ENCODE measurements around the gene VPS4B. TPM values are rescaled to one million over a fixed set of nuclear protein-coding genes. Genes with fewer than 3 reads are reported as not detected.

The VPS4B gene
- total RNA-seq, 2 donors from 2014 or later, result 21.4 to 28.5 TPM

DNA sequence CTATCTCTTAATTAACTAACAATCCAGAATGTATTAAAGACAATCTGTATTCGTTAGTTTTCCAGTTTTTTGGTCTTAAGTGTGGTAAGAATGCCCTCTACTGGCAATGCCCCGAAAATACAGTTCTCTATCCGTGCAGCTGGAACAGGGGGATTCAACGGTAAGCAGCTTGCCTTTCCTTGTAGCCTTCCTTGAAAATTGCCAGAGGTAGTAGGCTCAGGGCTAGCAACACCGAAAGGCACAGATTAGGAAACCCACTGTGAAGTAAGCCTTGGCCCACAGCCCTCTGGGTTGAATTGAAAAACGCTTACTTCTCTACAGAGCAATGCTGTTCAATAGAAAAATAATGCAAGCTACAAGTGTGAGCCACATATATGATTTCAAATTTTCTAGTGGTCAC lies 17.1 kb upstream of the VPS4B start:
- DNase-seq (no peak), ATAC-seq (peak; percentile 65 to 74)
- intact Hi-C loops (cut with DNase I), result loop anchor here (2.0 to 10.0 kb wide), 3 partner anchors 97 to 425 kb away; no protein-coding TSS in a partner anchor

DNA sequence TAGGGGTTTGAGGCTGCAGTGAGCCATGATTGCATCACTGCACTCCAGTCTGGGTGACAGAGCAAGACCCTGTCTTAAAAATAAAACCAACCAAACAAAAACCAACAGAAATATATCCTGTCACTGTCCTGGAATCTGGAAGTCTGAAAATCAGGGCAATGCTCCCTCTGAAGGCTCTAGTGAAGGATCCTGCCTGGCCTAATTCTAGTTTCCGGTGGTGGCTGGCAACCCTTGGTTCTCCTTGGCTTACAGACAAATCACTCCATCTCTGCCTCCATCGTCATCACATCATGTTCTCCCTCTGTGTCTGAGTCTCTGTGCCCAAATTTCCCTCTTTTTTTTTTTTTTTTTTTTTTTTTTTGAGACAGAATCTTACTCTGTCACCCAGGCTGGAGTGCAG lies 15.9 kb upstream of the VPS4B start:
- DNase-seq, result no peak
- intact Hi-C loops (cut with DNase I), result loop anchor here (2.0 to 10.0 kb wide), 3 partner anchors 95 to 423 kb away; no protein-coding TSS in a partner anchor

DNA sequence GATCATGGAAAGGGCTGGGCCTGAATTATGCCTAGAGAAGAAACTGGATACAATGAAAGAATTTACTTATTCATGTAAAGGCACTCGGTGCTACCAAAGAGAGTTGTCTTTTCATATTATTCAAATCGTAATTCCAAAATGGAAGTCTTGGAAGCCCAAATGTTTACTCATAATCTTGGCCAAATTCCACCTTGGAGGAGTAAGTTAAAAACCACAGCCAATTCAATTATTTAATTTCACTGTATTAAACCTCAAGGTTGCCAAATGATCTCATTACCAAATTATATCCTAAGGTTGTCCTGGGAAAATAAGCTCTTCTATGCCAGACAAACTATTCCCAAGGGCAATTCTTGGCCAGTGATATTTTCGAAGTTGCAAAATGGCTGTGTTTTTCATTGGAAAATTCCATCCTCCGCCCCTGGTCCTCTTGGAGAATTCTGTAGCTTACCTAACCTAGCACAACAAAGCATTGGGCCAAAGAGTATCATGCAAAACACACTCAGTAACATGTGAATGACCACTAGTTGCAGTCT lies 11.1 kb upstream of the VPS4B start:
- DNase-seq (no peak), ATAC-seq (peak; percentile 65 to 71)
- intact Hi-C loops (cut with DNase I), result loop anchor here in 1 of 2 donors (10.0 kb wide), 1 partner anchor 419 kb away; no protein-coding TSS in a partner anchor

More for the DNA sequence above, 15.9 kb upstream of the VPS4B start:
- peak in 1 of 2 donors; percentile 32 for ATAC-seq

DNA sequence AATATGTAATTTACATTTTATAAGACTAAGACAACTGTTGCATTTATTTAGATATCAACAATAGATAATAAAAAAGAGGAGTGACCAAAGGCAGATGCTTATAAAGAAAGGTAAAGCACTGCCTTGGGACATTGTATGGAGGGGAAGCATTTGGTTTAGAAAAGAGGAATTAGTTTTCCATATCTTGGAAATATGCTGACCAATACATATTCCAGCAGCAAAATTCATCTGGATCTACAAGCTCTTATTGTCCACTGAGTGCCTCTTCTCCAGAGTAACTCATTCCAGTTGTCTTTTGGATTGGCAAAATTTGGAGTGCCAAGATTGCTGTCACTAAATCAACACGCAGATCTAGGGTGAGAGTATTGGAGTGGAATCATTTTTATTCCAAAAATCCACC lies 8.9 kb upstream of the VPS4B start:
- ATAC-seq (no peak), DNase-seq (no peak)
- intact Hi-C loops (cut with DNase I), result loop anchor here in 1 of 2 donors (10.0 kb wide), 1 partner anchor 416 kb away; no protein-coding TSS in a partner anchor

DNA sequence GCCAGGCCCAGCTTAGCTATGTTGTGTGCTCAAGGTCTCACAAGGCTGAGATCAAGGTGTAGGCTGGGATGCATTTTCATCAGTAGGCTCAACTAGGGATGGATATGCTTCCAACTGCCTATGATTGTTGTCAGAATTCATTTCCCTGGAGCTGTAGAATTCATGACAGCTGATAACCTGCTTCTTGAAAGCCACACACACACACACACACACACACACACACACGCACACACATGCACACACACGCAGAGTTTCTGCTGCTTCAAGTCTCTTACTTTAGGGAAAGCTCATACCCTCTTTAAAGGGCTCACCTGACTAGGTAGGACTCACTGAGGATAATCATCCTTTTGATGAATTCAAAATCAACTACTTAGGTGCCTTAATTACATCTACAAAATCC lies 8.2 kb upstream of the VPS4B start:
- ATAC-seq, result no peak
- intact Hi-C loops (cut with DNase I), result loop anchor here in 1 of 2 donors (10.0 kb wide), 1 partner anchor 416 kb away; no protein-coding TSS in a partner anchor

DNA sequence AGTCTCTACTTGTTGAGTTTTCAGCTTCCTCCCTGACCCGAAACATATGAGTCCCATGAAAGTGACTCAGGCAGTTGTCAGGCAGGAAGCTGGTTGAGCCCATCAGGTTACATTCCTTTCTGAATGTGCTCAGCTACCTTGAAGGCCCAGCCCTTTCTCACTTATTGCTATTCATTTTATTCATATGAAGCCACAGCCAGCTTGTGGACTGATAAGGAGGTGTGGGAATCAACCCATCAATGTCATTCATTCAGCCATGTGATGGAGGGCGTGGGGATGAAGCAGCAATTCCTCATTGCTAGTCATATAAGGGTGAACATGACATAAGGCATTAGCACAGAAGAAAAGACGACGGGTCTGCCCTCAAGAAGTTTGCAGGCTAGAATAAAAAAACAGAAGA lies 5.3 kb upstream of the VPS4B start:
- DNase-seq (no peak), ATAC-seq (no peak)
- intact Hi-C loops (cut with DNase I), result loop anchor here in 1 of 2 donors (10.0 kb wide), 1 partner anchor 63 kb away; the partner anchor contains the start of gene KDSR

More for the DNA sequence above, 8.2 kb upstream of the VPS4B start:
- DNase-seq, result no peak

DNA sequence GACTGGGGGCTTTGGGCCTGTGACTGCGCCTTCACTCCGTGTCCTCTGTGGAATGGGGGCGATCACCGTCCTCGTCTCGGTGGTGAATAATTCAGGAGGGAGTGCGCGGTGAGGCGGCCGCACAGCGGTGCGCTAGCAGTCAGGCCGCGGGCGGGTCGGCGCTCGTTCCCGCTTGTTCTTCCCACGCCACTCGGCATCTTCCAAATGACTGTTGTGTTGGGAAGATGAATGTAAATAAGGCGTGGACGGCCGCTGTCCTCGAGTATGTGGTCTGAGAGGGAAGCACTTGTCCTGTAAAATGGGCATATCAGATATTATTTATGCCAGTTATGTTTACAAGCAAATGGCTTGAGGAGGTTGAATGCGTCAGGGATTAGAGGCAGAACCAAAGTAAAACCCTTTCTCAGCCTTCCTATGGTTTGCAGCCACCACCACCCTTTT lies 608 bp upstream of the VPS4B start:
- ATAC-seq (peak; percentile 36 to 70), DNase-seq (no peak)
- intact Hi-C loops (cut with DNase I), result loop anchor here (5.0 to 10.0 kb wide), 2 partner anchors 56 to 58 kb away; partner anchors contain the start of gene KDSR (in 2 of the 2)

DNA sequence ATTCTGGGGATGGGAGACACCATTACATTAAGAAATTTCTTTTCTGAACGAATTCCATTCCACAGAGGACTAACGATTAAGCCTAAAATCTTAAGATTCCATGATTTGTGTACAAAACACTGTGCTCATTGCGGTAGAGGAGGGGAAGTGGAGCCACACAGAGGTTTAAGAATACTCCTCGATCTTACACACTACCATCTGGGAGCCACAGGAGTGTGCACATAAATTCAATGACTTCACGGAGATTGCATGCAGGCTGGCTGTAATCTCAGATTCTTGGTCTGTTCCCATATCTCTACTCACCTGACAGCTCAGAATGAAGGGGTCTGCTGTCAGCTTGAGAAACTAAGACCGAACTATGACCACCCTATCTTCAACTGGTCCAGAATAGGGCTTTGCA lies 762 bp downstream of the VPS4B start:
- DNase-seq (no peak), ATAC-seq (no peak)
- intact Hi-C loops (cut with DNase I), result loop anchor here (5.0 to 10.0 kb wide), 2 partner anchors 54 to 57 kb away; partner anchors contain the start of gene KDSR (in 2 of the 2)

DNA sequence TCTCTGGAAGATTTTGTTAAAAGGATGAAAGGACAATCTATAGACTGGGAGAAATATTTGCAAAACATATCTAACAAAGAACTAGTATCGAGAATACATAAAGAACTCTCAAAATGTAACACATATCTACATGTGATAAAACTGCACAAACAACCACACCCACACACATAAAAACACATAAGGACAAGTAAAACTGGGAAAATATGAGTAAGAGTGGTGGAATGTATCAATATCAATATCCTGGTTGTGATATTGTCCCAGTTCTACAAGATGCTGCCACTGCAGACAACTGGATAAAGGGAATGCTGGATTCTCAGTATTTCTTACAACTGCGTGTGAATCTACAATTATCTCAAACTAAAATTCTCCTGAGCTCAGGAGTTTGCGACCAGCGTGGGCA lies 9.3 kb downstream of the VPS4B start:
- ATAC-seq (no peak), DNase-seq (no peak)
- intact Hi-C loops (cut with DNase I), result no loop called here

DNA sequence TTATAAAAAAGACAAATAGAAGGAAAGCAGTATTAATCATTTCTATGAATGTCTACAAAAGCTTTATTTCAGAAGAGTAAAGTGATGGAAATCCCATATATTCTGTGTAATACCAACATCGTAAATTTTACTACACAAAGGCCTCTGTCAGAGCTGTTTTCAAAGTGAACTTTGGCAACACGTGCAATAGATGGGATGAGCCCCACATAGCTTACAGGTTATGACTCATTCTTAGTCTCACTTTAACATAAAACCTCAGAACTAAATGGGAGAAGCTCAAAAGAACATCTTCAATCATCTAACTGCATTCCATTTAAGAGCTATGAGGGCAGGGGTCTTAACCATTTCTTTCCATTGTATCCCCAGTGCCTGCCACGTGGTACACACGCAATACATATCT lies 11.5 kb downstream of the VPS4B start:
- no peak for DNase-seq
- no peak for ATAC-seq
- intact Hi-C loops (cut with DNase I), result no loop called here

DNA sequence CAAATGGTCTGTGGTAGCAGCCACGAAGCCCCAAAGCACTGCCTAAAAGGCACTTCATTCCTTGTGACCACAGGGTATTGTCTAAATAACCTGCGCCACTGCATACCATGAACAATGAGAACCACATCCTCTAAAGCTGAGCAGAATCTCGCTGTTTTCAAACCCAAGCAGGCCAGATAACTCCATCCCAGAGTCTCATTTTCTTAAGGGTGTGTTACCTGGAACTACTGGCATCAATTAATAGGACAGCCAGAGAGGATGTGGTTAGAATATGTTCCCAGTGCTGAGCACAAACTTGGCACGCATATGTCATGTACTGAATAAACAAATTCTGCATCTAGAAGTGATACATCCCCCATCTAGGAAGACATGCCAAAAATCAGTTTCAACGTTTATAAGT lies 13.0 kb downstream of the VPS4B start:
- ATAC-seq, result no peak
- DNase-seq, result no peak
- intact Hi-C loops (cut with DNase I), result no loop called here

DNA sequence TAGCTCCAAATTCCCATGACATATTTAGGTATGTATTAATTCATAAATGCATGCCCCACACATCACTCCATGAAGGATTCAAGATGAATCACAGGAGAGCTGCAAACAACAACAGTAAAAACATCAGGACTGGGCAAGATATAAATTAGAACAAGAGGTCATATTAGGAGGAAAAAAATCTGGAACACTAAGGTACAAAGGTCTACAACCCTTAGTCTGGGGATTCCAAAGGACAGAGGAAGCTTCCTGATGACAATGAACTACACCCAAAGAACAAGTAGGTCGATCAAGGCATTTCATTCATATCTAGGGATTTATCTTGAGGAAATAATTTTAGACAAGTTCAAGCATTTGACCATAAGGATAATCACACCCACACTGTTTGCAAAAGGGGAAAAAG lies 14.5 kb downstream of the VPS4B start:
- ATAC-seq (no peak), DNase-seq (no peak)
- intact Hi-C loops (cut with DNase I), result no loop called here

DNA sequence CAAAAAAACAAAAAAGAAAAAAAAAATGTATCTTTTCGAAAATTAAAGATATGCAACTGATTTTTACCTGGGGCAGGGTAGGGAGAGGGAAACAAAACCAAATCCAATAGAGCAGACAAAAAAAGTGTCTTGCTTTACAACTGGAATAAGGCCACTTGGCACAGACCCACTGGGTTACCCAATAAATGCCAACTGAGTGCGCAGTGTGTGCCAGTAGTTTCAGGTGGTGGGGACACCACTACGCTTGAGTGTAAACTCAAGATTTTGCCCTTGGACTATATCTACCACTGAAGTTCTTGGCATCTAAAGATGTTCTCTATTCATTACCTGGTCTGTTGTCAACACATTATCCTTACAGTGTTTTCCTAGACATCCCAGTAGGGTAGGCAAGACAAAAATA lies 16.3 kb downstream of the VPS4B start:
- intact Hi-C loops (cut with DNase I), result no loop called here
- ATAC-seq, result peak in 1 of 2 donors; percentile 56
- peak; percentile 40 for DNase-seq

DNA sequence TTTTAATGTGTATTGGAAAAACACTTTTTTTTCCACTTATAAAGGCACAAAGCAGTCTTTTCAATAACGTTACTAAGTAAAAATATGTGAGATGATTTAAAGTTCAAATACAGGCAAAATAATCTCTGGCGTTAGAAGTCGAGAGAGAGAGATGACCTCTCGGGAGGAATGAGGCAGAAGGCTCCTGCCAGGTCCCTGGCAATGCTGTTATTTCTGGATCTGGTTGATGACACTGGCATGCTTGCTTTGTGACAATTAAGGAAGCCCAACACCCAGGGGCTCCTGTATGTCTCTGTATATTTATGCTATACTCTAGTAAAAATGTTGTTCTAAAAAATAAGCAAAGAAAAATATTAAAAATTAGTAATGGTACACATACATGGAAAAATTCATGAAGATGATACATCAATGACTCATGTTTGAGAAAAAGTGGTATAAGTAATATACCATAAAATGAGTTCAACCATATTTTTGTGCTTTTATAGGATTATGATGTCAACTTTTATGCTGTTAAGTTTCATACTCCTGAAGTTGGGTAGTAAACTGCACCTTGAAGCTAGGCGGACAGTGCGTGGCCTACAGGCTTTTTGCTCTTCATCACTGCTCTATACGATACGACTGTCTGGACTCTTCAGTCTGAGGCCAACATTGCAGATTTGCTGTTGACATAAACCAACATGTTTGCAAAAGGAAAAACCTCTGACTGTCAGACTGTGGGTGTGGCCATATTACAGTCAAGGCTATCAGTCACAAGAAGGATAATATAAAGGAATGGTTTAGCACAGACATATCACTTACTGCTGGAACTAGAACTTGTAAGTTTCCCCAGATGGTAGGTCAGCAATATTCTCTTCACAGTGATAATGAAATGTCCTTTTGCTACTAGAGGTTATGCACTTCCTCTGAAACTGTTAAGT lies 19.8 kb downstream of the VPS4B start:
- DNase-seq (no peak), ATAC-seq (peak; percentile 77 to 79)
- intact Hi-C loops (cut with DNase I), result no loop called here

DNA sequence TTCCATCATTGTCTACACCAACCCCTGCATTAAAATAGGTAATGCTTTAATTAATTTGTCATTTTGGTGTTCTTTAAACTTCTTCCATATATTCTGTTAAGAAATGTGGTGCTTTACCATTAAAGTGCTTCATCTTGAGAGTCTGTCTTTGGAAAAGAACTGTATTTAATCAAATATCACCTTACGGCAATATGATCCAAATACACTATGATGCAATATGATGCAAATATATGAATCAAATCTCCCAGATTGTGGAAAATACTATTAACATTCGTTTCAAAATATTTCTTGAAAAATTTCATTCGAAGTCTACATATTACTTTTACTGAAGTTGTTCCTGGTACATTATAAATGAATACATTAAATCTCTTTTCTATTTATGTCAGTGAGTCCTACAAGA lies 23.0 kb downstream of the VPS4B start:
- ATAC-seq (no peak), DNase-seq (no peak)
- intact Hi-C loops (cut with DNase I), result no loop called here

DNA sequence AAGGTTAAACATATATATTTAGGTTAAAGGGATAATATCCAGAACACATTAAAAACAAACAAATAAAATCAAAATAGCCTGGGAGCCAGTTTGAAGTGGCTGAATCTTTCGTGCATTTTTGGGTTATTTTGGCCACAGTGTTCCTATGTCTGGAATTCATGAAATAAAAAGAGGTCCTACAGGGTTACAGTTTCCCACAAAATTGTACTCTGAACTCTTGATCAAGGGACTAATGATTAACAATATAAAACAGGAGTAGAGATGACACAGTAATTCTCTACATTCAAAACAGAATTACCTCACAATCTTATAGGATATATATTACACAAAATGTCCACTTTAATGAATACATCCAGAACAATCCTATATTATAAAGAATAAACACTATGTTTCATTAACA lies 24.9 kb downstream of the VPS4B start:
- ATAC-seq (no peak), DNase-seq (no peak)
- intact Hi-C loops (cut with DNase I), result no loop called here

DNA sequence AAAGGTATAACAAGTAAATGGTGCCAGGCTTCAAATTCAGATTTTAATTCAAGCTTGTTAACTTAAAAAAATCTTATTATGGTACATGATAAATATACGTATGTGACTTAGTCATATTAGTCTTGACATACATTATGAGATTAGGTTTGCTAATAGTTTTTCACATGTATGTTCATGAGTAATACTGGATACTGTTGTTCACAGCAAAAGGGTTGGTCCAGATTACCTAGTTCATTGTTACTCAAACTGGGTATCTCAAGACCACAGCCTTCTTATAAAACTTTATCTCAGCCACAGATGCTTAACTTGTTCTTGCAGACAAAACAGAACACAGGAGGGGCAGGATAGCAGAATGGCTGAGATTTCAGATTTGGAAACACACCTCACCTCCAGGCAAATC lies 26.8 kb downstream of the VPS4B start:
- intact Hi-C loops (cut with DNase I), result no loop called here
- no peak for DNase-seq
- no peak for ATAC-seq

DNA sequence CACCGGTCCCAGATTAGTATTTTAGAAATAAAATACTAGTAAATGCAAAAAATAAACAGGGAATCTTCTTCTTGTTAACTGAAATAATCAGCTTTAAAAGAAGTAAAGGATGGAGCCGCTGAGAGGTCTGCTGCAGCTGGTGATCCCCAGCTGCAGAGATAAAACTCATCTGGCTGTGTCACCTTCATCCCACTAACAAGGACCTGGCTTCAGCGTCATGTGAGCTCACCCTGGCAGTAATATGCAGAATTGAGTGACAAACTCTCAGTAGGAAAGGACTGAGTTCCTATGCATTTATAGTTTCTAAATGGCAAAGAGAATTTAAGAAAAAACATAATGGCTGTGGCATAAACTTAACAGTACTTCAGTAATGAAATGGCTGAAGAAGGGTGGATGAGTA lies 27.3 kb downstream of the VPS4B start:
- no peak for ATAC-seq
- DNase-seq, result no peak
- intact Hi-C loops (cut with DNase I), result no loop called here

DNA sequence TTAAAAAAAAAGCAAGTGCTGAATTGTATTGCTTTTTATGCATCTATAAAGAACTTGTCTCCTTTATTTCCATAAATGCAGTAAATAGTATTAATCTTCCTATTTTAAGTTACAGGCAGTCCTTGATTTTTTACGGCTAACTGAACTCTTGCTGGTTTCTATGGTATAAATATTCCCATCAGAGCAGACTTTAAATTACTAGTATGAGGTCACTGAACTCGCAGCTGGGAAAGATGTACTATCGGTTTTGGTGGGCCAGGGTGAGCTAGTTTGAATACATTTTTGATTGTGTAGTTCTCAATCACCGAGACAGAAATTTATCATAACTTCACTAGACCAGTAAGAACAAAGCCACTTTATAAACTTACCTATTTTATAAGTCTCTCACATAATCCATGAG lies 34.4 kb downstream of the VPS4B start:
- DNase-seq, result no peak
- no peak for ATAC-seq
- intact Hi-C loops (cut with DNase I), result no loop called here

DNA sequence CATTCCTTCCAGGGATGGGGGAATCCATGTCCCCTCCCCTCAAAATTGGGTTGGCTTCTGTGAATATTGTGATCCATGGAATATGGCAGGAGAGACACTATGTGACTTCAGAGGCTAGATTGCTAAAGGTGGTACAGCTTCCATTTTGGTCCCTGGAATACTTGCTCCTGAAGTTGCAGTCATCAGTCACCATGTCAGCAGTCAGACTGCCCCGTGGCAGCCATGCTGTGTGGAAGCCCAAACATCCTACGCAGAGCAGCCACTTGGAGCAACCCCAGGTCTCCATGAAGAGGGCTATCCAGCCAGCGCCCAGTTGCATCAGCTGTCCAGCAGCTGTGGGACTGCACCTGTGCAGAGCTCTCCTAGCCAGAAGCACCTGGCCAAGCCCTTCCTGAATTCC lies 39.4 kb downstream of the VPS4B start:
- DNase-seq, result no peak
- intact Hi-C loops (cut with DNase I), result no loop called here
- no peak for ATAC-seq
